PC-3 (cell line): ENCODE measurements around the gene GAD1. TPM values are rescaled to one million over a fixed set of nuclear protein-coding genes. Genes with fewer than 3 reads are reported as not detected.
A peak's percentile ranks its signal among the peaks of the same experiment; 100 is the strongest.

ENCODE experiments used
- ATAC-seq: fragments of 200-7000 bp; cut with Tn5 transposase; 2 replicates; pipeline ENCODE4 v1.9.1; 2020; ENCODE audit warnings: mild to moderate bottlenecking, moderate library complexity
- BruUV-seq: library from RNA; stranded (reverse); fragments of 400-500 nt; replicated peaks from 2 replicates; lab custom pipeline; 2021; lab: Mats Ljungman, UMichigan
- CTCF ChIA-PET: fragments of 300-600 bp; sonication (Branson Sonifier 250); formaldehyde crosslinking; loops from one replicate; lab custom pipeline; 2022; ENCODE audit warnings: antibody characterized with exemption; lab: Charles Lee
- POLR2A ChIA-PET: fragments of 300-600 bp; sonication (Branson Sonifier 250); formaldehyde crosslinking; loops from one replicate; lab custom pipeline; 2022; ENCODE audit warnings: antibody characterized with exemption; ENCODE audit not compliant: unreplicated experiment; lab: Charles Lee
- DNase-seq: peaks from one replicate; pipeline ENCODE4 v3.0.0-alpha.2; 2015
- H2AFZ ChIP-seq: fragments of 300-600 bp; sonication (generic); 2 replicates; pipeline ENCODE4 v1.6.0; 2016; ENCODE audit warnings: antibody characterized with exemption, low read length
- H3F3A ChIP-seq: fragments of 300-600 bp; sonication (generic); one replicate; pipeline ENCODE4 v1.6.0; 2017; ENCODE audit warnings: antibody characterized with exemption, low read length, control low read depth, mild to moderate bottlenecking; ENCODE audit not compliant: unreplicated experiment
- H3K27ac ChIP-seq: fragments of 300-600 bp; sonication (generic); 2 replicates; pipeline ENCODE4 v1.5.1; 2016; ENCODE audit warnings: mild to moderate bottlenecking, low read length
- H3K27me3 ChIP-seq: fragments of 300-600 bp; sonication (generic); 2 replicates; pipeline ENCODE4 v1.6.1; 2016; ENCODE audit warnings: low read length, mixed read lengths
- H3K36me3 ChIP-seq: fragments of 300-600 bp; sonication (generic); 2 replicates; pipeline ENCODE4 v1.6.1; 2016; ENCODE audit warnings: low read depth, mixed run types, low read length, mixed read lengths
- H3K4me1 ChIP-seq: fragments of 300-600 bp; sonication (generic); 2 replicates; pipeline ENCODE4 v1.5.1; 2016; ENCODE audit warnings: low read length; ENCODE audit not compliant: insufficient read depth
- H3K4me2 ChIP-seq: fragments of 300-600 bp; sonication (generic); 2 replicates; pipeline ENCODE4 v1.6.0; 2016; ENCODE audit warnings: low read length
- H3K4me3 ChIP-seq: fragments of 300-600 bp; sonication (generic); 2 replicates; pipeline ENCODE4 v1.5.1; 2016; ENCODE audit warnings: mild to moderate bottlenecking, low read length, mixed read lengths
- H3K79me2 ChIP-seq: fragments of 300-600 bp; sonication (generic); 2 replicates; pipeline ENCODE4 v1.6.1; 2017; ENCODE audit warnings: low read length, mixed read lengths
- H3K9ac ChIP-seq: fragments of 300-600 bp; sonication (generic); 2 replicates; pipeline ENCODE4 v1.6.0; 2016; ENCODE audit warnings: mild to moderate bottlenecking, low read length
- H3K9me2 ChIP-seq: fragments of 300-600 bp; sonication (generic); replicated peaks from 2 replicates; pipeline ENCODE4 v1.6.1; 2016; ENCODE audit warnings: mixed run types, low read length, mixed read lengths
- H3K9me3 ChIP-seq: fragments of 300-600 bp; sonication (generic); 2 replicates; pipeline ENCODE4 v1.6.1; 2016; ENCODE audit warnings: low read length, mixed read lengths
- H4K20me1 ChIP-seq: fragments of 300-600 bp; sonication (generic); 2 replicates; pipeline ENCODE4 v1.6.1; 2016; ENCODE audit warnings: low read length, mixed read lengths
- EZH2 ChIP-seq: fragments of 300-600 bp; sonication (generic); IDR thresholded peaks from one replicate; pipeline ENCODE4 v1.6.1; 2017; ENCODE audit warnings: antibody characterized with exemption, mild to moderate bottlenecking, low read length; ENCODE audit not compliant: unreplicated experiment
- EZH2phosphoT487 ChIP-seq: fragments of 300-600 bp; sonication (generic); IDR thresholded peaks from 2 replicates; pipeline ENCODE4 v1.6.1; 2018; ENCODE audit warnings: mild to moderate bottlenecking, antibody characterized with exemption, low read length, borderline replicate concordance
- intact Hi-C: fragments of 100-400 bp; cut with micrococcal nuclease; formaldehyde crosslinking; loops from 2 replicates; pipeline ENCODE4 v1.9.0; 2023
- total RNA-seq: library from RNA; depleted of rRNA; stranded (reverse); fragments of >200 nt; gene quantifications from 2 replicates; pipeline ENCODE4 v1.2.3, GENCODE V29; 2014
- TF ChIP-seq, protein P1 (sequence below): fragments of 300-600 bp; sonication (generic); conservative IDR thresholded peaks from 2 replicates; pipeline ENCODE4 v1.5.1; 2017; ENCODE audit warnings: antibody characterized with exemption, low read depth, mild to moderate bottlenecking, low read length

The GAD1 gene
- total RNA-seq, 1 experiment from 2014 or later: 10.6 TPM

DNA sequence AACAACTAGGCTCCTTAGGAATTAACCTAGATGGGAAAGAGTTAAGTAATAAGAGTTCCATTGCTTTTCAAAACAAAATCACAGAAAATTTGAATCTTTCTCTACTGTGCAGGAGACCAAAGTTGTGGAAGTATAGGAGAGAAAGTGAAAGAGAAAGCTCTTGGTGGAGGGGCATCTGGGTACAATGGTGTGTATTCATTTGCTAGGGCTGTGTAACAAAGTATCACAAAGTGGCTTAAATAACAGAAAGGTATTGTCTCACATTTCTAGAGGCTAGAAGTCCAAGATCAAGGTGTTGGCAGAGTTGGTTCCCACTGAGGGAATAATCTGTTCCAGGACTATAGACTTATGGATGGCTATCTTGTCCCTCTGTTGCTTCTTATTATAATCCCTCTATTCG, 61.8 kb downstream of the GAD1 start:
- no peak for TF ChIP-seq EZH2phosphoT487
- TF ChIP-seq, protein P1, sequence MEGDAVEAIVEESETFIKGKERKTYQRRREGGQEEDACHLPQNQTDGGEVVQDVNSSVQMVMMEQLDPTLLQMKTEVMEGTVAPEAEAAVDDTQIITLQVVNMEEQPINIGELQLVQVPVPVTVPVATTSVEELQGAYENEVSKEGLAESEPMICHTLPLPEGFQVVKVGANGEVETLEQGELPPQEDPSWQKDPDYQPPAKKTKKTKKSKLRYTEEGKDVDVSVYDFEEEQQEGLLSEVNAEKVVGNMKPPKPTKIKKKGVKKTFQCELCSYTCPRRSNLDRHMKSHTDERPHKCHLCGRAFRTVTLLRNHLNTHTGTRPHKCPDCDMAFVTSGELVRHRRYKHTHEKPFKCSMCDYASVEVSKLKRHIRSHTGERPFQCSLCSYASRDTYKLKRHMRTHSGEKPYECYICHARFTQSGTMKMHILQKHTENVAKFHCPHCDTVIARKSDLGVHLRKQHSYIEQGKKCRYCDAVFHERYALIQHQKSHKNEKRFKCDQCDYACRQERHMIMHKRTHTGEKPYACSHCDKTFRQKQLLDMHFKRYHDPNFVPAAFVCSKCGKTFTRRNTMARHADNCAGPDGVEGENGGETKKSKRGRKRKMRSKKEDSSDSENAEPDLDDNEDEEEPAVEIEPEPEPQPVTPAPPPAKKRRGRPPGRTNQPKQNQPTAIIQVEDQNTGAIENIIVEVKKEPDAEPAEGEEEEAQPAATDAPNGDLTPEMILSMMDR: no peak
- no TSS peak for BruUV-seq
- H3K4me3 ChIP-seq: peak overlapping the region; percentile 11; the same call in 1 of the 2 replicates
- no peaks in the 10 kb centered on the region for H3K27me3 ChIP-seq
- H3K36me3 ChIP-seq: no peaks in the 10 kb centered on the region
- POLR2A ChIA-PET: no interaction called here
- DNase-seq (no peak), ATAC-seq (peak; percentile 47)
- no peak overlapping the region for H2AFZ ChIP-seq
- no peaks in the 10 kb centered on the region for H4K20me1 ChIP-seq
- no peaks in the 10 kb centered on the region for H3K9me3 ChIP-seq
- peak overlapping the region; percentile 29 for H3K27ac ChIP-seq
- CTCF ChIA-PET: interaction anchor here (1.3 to 1.5 kb wide), 2 partner anchors 51 to 62 kb away, joined by 3 to 4 read pairs; partner anchors contain the start of genes GAD1 and GORASP2
- intact Hi-C loops: loop anchor here (10.0 kb wide), 1 partner anchor 504 kb away; no protein-coding TSS in a partner anchor
- peaks cover 14% of the 10 kb centered on the region for H3K4me1 ChIP-seq
- no peaks in the 10 kb centered on the region for H3K9me2 ChIP-seq
- H3F3A ChIP-seq: no peaks in the 10 kb centered on the region
- no peaks in the 10 kb centered on the region for H3K79me2 ChIP-seq
- no peak overlapping the region for H3K9ac ChIP-seq
- peak overlapping the region; percentile 68 for H3K4me2 ChIP-seq

DNA sequence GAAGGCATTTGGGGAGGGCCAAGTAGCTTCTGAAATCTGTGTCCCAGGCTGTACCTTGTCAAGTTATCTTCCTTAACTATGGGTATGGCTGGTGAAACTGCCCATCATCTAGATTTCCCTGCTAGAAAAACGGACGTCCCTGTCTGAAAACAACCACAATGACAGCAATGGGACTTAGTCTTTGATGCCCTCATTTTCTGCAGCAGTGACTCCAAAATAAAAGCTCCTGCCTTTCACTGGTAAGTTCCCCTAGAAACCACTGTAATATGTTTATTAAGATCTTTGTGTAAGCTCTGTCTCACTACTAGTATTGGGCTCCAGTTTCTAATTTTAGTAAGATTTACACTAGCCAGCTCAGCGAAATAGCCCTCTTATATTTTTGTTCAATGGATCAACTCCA, 65.2 kb downstream of the GAD1 start:
- ChIA-PET POLR2A (interaction anchor here (0.6 kb wide), 1 partner anchor 351 kb away, joined by 3 read pairs; no protein-coding TSS in a partner anchor), CTCF (interaction anchor here (1.1 kb wide), 1 partner anchor 9 kb away, joined by 4 read pairs; no protein-coding TSS in a partner anchor)
- no TSS peak for BruUV-seq
- no peaks in the 10 kb centered on the region for H3K9me3 ChIP-seq
- H3K27ac ChIP-seq: no peak overlapping the region
- no peak overlapping the region for H2AFZ ChIP-seq
- H3K9ac ChIP-seq: no peak overlapping the region
- no peaks in the 10 kb centered on the region for H3F3A ChIP-seq
- no peaks in the 10 kb centered on the region for H4K20me1 ChIP-seq
- H3K27me3 ChIP-seq: no peaks in the 10 kb centered on the region
- ATAC-seq (no peak), DNase-seq (no peak)
- peaks cover 14% of the 10 kb centered on the region for H3K4me1 ChIP-seq
- no peak overlapping the region for H3K4me3 ChIP-seq
- no peaks in the 10 kb centered on the region for H3K9me2 ChIP-seq
- no peaks in the 10 kb centered on the region for H3K36me3 ChIP-seq
- H3K79me2 ChIP-seq: no peaks in the 10 kb centered on the region
- intact Hi-C loops: no loop called here
- TF ChIP-seq, protein P1: no peak
- TF ChIP-seq EZH2phosphoT487 (no peak), EZH2 (no peak)
- H3K4me2 ChIP-seq: no peak overlapping the region

DNA sequence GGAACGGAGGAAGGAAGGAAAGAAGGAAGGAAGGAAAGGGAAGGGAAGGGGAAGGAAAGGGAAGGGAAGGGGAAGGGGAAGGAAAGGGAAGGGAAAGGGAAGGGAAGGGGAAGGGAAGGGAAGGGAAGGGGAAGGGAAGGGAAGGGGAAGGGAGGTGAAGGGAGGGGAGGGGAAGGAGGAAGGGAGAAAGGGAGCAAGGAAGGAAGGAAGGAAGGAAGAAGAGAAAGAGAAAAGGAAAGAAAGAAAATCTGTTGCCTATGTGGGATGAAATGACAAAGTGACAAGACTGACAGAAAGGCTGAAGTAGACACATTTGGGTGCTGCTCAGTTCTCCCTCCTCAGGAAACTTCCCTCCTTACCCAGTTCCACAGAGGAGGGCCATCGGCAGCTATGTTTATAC, 66.1 kb downstream of the GAD1 start:
- Histone ChIP-seq H3K79me2 (no peaks in the 10 kb centered on the region), H3K27me3 (no peaks in the 10 kb centered on the region), H3K9me3 (no peaks in the 10 kb centered on the region), H3K36me3 (no peaks in the 10 kb centered on the region), H3K4me1 (peaks cover 10% of the 10 kb centered on the region), H3K9ac (no peak overlapping the region), H3K9me2 (no peaks in the 10 kb centered on the region), H4K20me1 (no peaks in the 10 kb centered on the region), H3K27ac (no peak overlapping the region), H2AFZ (no peak overlapping the region), H3K4me3 (no peak overlapping the region), H3K4me2 (no peak overlapping the region), H3F3A (no peaks in the 10 kb centered on the region)
- no peak for DNase-seq
- ATAC-seq: no peak
- BruUV-seq: no TSS peak
- TF ChIP-seq EZH2phosphoT487 (no peak), EZH2 (no peak)
- TF ChIP-seq, protein P1: no peak
- intact Hi-C loops: no loop called here
- ChIA-PET CTCF (no interaction called here), POLR2A (no interaction called here)
